GM21360 (cell line): ENCODE results near the gene ARL15.

Experiments
- ATAC-seq: cut with Tn5 transposase; IDR thresholded peaks from one replicate; pipeline ENCODE4 v1.9.1; 2021; ENCODE audit warnings: mild to moderate bottlenecking, moderate library complexity; ENCODE audit not compliant: unreplicated experiment

ARL15 gene

DNA sequence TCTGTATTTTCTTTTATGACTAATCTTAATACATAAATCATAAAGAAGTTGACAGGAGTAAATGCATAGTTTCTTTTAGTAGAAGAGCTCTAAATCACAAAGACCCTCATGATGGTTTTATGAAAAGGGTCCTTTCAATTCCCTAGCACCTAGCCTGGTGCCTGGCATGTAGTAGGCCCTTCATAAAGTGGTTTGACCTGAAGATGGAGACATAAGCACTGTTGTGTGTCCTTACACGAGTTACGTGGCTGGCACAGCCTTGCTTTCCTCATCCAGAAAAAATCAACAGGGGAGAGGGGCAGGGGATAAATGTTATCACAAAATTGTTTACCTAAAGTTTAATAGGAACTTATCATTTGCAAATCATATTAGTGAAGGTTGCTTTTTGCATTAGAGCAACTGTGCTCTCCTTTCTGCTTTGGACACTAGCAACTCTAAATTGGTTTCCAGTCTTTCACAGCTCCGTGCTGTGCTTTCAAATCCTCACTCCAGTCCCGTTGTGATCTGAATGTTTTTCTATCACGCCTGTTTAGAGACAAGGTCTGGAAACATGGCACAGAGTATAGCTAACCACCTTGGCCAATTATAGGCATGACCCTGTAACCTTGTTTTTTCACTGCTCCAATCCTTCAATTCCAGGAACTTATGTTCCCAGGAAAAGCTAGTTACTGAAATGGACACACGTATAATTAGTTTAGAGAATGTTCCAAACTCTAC, 55.7 kb downstream of the ARL15 start:
- no peak for ATAC-seq

DNA sequence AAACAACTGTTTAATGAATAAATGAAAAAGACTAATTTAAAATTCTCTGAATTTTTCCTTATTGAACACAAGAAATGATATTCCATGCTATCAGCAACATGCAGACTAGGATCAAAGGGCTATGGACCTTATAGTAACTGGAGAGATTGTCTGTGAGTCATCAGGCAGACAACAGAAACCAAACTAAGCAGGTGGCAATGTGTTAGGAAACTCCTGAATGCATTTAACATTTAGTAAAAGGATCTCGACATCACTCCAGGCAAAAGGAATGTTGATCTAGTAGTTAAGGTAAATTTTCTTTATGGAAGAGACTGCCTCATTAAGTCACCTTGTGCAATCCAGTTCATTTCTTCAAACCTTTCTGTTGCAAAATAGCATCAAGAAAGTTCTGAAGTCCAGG, 58.4 kb downstream of the ARL15 start:
- no peak for ATAC-seq

DNA sequence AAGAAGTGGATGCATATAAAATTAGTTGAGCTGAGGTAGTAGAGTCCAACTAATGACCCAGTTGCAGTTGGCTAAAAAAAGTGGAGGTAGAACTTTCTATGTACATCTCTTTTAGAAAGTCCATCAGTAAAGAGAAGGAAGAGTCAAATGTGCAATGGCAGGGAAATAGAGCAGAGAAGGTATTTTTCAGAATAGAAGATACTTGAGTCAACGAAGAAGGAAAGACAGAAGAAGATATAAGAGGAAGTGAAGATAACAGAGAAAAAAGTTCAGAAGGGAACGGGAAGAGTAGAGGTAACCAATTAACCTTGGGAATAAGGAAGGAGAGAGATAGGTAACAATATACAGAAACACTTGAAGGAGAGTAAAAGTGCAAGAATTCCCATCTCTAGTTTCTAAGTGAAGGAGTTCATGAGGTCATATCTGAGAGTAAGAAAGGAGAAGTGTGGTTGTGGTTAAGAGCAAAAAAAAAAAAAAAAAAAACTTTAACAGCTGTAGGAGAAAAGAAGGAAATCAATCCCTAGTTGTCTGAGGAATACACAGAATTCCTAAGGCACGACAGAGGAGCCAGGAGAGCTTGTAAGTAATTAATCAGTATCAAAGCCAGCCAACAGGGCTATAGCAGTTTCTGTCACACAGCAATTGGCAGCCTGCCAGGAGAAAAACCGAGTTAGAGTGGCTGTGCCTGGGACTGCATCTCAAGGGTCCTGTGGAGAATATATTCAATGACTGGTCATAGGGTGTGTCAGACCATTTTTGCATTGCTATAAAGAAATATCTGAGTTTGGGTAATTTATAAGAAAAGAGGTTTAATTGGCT, 61.0 kb downstream of the ARL15 start:
- ATAC-seq = no peak

DNA sequence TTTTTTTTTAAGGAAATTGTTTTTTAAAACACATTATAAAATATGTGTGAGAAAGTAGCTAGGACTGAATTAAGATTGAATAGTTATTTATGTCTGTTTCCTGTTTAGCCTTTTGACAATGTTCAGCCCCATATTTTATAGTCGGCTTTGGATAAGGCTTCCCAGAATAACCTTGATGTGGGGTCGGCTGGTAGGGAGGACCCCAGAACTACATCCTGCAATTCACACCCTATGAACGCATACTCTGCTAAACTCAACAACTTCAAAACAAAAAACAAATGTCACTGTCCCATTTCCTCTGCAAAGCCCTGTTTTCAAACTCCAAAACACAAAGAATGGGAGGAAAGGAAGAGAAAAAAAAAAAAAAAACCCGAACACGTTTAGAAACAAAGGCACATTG, 63.1 kb downstream of the ARL15 start:
- no peak for ATAC-seq

DNA sequence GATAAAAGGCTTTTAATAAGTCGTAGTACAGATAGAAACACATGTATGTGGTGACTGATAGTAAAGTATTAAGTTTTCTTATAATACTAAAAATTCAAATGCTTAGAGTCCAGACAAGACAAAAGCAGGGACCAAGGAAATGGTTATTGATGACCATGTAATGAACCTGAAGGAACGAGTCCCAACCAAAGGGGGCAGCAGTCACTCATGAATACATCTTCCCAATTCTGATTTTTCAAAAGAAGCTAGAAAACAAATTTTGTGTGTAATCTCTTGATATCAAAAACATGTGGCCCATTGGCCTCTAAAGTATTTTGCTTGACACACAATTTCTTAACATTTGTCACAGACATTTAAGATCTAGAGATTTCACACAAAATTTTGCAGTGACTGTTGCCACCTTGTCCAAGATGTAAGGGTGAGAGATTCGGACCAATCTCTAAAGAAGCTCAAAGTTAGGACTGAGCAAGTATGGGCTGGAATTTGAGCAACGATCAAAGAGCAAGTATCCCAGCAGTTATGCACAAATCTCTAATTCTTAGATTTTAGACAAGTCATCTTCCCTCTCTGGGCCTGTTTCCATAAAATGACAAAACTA, 66.8 kb downstream of the ARL15 start:
- ATAC-seq = no peak

DNA sequence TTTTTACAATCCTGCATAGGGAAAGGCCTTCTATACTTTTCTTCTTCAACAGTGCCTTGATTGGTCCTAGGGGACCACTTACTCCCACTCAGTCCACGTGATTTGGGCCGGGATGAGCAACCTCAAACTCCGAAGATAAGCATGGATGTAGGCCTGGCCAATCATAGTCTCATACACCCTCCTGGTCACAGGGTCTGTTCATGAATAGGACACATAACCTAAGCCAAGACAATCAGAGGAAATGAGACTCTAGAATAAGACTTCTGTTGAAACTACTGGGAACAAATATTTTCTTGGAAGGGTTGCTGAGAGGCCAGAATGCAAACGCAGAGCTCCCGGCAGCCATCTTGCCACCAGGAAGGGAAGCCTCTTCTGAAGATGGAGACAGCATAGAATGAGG, 68.1 kb downstream of the ARL15 start:
- ATAC-seq = no peak

DNA sequence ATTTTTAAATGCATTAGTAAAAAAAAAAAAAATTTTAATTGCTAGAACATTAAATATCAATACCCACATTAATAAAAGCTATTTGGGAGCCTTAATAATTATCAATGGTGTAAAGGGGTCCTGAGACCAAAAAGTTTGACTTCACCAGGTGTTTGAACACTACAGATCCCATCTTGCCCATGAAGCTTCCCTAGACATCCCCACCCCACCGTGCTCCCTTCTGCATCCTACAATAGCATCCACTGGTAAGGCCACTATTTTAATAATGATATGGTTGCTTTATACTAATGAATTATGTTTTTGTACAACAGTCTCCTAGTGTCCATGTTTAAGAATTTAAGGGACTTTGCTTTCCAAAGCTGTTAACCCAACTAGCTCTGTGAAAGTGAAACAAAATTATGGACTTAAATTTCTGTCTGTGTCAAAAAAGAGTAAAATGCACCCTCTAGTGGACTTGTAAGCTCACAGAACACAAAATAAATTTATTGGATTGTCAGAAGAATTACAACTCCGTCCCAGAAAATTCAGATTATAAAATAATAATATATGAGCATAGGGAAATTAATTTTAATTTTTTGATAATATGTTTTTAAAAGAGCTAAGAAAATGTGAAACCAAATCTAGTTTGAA, 76.0 kb downstream of the ARL15 start:
- ATAC-seq = no peak

DNA sequence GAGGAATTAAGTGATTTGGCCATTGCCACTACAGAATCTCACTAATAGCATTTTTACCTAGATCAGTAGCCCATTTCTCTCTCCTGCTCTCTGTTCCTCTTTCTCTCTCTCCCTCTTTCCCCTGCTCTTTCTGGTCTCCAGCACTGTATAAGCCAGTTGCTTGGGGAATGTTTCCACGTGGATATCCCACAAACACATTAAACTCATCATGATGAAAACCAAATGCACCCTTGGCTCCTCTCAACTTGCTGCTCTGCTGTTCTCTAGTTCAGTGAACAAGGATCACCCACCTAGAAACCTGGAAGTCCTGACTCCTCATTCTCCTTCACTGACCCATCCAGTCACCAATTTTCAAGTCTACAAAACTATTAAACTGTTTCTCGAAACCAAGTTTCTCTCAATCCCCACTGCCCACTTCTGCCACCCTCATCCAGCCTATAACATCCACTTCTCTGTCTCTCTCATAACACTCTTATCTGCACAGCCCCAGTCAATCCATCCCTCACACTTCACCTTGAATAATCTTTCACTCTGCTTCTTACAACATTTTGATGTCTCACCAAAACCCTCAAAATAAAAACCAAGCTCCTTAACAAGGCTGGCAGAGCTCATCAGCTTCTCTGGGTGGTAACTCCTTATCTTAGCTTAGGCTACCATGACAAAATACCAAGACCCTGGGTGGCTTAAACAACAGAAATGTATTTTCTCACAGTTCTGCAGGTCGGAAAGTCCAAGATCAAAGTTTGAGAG, 79.3 kb downstream of the ARL15 start:
- no peak for ATAC-seq

DNA sequence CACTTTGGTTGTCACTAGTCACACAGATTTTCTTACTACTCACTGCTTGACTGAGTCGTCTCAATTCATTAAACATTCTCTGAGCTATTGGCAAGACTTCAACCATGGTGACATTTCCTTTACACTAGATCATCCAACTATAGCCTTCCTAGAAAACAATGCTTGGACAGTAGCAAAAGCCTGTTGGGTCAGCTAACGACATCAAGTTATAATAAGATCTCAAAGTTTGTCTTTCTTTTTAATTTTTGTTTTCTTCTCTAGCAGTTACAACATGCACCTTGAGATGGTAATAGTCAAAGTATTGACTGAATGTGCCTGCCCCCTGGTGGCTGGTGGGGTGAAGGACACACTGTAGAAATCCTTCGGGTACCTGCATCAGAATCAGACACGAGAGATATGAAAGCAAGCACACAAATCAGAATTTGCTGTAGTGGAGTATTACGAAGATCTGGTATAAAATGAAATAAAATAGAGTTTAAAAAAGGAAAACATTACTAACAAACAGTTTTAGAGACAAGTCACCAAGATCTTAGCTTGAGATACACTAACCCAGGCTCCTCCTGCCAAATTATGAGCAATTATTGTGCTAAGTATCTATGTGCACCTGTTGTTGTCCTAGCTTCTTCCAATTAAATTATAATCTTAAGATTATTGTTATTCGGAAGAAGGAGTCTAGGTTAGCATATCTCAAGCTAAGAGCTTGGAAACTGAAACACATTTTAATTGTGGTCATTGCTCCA, 81.2 kb downstream of the ARL15 start:
- ATAC-seq = peak; percentile 94

DNA sequence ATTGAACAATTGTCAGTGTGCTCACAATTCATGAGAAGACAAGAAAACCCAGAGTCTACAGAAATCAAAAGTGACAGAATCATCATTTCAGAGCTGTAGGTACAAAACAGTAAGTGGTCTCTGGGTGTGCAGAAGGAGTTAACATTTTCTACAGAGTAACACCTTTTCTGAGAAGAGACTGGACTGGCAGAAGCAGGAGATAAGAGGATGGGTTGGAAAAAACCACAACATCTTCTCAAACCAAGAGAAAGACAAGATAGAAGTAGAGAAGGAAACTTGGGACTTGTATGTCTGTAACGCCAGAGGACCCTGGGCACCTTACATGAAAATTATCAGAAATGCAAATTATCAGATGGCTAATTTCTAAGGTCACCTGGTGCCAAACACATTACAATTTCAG, 82.6 kb downstream of the ARL15 start:
- ATAC-seq = no peak

DNA sequence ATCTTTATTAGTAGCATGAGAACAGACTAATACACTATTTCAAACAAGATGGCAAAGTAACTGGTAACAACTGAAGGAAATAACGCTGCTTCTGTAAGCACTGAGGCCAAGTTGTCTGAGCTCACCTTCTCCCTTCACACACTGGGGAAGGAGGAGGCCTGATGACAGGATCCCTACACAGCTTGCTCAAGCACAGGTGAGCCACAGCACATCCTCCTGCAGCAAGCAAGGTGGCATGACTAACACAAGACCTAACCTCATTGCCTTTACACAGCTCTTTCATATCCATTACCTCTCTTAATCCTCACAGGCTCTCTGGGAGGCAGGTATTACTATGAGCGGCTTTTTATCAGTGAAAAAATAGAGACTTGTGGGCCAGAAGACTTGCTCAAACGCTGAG, 83.3 kb downstream of the ARL15 start:
- no peak for ATAC-seq

DNA sequence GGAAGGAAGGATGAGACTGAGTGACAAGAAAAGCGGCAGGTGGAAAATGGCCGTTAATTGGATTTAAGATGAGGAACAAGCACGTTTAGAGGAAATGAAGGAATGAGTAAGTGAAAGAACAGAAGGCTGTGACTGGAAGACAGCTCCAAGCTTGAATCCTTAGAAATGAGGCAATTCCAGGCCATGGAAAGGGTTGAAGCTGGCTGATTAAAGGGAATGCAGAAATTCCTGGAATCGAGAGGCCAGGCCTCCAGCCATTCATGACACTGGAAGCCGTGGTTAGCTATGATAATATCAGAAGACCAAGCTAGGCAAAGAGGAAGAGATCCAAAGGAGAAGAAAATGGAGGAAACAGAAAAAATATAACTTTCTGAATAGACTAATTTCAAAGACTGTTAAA, 84.2 kb downstream of the ARL15 start:
- no peak for ATAC-seq

DNA sequence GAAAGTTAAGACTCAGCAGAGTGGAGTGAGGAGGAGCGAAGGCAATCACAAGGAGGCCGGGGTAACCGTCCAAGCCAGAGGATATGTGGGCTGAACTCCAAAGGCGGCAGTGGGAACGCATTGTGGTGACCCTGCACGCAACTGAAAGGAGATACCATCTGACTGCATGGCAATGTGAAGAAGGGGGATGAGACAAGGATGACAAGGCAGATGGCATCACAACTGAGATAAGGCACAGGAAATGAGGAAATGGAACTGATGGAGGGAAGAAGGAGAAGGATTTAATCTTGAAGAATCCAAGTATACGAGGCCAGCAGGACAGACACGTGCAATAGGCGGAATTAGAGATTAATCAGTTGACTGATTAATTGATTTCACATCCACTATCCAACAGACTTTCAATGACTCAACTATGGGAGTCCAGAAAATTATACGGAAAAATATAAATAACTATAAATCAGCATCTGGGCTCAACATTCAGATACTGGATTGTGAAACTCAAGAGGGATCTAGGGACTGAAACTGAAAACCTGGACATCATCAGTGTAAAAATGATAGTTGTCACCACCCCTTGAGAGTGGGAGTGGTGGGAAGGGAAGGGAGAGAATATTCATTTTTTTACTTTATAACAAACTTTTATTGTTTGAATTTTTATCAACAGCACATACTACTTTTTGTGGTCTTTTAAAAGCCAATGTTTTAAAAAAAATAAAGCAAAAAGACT, 86.1 kb downstream of the ARL15 start:
- ATAC-seq = no peak

DNA sequence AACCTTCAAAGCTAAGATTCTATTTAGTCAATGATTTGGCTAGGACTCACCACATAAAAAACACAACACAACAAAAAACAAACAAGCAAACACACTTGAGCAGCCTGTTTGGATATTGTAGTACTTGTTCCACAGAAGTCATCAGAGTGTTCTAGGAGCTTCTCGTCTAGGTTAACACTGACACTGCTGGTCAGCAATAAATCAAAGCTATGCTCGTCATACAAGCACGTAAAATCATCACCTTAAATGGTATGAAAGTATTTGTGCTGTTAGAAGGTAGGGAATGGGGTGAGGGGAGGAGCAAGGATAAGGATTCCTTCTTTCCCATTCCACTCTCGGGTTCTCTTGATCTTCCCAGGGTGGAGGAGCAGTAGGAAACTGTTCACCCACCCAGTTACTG, 88.0 kb downstream of the ARL15 start:
- ATAC-seq = no peak

DNA sequence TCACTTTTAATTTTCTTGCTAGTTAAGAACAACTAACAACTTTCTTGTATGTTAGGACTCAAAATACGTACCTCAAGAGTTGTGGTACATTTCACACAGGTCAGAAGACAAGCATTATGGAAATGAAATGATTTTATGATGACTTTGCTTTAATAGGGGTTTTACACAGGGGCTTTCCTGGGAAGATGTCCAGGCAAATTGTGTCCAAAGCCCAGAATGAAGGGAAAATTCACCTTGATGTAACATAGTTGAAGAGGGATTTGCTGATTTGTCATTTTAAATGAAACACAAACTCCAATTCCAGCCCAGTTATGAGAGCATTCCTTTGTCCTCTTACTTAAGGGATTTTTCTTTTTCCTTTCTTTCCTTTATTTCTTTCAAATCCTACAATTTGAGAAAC, 89.2 kb downstream of the ARL15 start:
- no peak for ATAC-seq

DNA sequence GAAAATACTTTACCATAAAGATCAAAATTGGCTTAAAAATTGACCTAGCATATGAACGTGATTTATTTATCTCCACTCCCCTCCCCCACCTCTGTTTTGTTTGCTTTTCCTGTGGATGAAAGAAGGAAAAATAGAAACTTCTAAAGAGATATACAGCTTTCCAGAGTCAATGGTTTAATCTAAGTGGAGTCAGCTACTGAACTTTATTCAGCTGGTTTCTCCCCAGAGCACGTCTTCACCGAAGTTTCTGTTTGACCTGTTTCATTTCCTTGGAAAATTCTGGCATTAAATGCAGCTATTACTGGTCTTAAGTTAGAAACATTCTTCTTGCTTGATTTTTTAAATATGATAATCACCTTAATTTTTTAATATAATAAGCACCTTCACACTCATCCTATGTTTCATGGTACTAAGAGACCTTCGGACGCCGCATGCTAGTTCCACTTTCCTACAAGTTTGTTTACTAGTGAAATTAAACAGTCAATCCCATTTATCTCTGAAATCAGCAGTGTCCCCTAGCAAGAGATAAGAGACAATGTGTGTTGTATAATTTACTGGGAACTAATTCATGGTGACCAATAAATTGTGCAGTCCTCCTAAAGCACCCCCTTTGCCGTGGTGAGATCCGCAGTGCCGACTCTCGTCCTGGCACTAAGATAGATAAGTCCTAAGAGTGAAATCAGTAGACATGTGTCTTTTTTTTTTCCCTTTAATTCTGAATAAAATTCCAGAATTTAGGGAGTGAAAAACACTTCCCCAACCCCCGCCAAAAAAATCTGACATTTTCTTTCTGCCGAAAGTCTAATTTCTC, 89.9 kb downstream of the ARL15 start:
- ATAC-seq = no peak

DNA sequence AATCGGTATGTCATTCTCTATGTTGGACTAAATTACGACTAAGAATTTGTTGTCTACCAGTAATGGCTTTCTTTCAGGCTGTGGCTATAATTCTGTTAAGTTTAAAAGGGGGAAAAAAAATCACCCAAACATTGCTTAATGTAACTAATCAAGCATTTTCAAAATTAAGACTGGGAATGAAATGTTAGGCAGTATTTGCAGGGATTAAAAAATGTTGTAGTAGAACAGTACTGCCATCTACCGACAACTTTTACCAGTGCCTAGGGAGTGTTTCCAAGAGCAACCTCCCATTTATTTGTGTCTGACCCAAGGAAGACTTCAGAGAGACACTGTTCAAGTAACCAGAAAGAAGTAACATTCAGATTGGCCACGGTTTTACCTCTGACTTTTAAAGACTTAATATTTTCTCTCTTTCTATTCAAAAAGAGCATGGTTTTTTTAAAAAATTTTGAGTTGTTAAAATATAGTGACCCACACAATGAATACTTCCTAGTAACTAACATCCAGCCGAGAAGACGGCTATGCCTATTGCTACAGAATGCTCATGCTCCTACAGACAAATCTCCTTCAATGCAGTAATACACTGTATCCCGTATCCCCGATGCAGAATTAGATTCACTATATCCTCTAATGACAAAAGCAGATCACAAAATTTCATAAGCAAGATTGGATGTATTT, 92.4 kb downstream of the ARL15 start:
- no peak for ATAC-seq

DNA sequence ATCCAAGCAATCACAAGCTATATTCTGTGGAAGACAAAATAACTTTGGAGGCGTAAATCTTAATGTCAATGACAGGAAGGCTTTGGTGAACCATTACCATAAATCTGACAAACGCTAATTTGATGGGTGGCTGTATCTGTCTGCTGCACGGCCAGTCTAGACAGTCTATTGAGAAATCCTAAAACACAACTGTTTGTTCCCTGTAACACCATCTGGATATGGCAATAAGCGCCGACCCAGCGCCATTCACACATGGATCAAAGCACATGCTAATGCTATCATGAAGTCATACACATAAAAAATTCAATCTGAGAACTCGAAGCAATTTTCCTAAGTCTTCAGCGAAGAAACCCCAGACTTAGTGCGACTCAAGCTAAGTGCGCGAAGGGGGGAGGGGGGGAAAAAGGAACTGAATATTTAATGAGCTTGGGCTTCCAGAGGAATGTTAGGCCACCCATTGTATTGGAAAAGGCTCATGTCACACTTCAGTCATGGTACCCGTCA, 95.1 kb downstream of the ARL15 start:
- no peak for ATAC-seq
